K562 (cell line): ENCODE measurements around the gene SKAP2. TPM values are rescaled to one million over a fixed set of nuclear protein-coding genes. Genes with fewer than 3 reads are reported as not detected.

Experiments used
- ATAC-seq: fragments of 200-7000 bp; cut with Tn5 transposase; 3 replicates; pipeline ENCODE4 v1.9.1; 2020; ENCODE audit warnings: moderate library complexity
- BruUV-seq: library from RNA; stranded (reverse); fragments of 400-500 nt; replicated peaks from 2 replicates; lab custom pipeline; 2021; lab: Mats Ljungman, UMichigan
- CTCF ChIA-PET: fragments of 300-600 bp; formaldehyde crosslinking; extraction: SDS; loops from one replicate; lab custom pipeline; 2021; ENCODE audit warnings: low intra/inter-chr PET ratio; lab: Yijun Ruan, JAX
- POLR2A ChIA-PET: fragments of 300-600, 350-650 bp; sonication (Branson Sonifier 250); formaldehyde crosslinking; extraction: SDS; loops from one replicate; lab custom pipeline; 2021; ENCODE audit warnings: antibody characterized with exemption, inconsistent platforms; lab: Yijun Ruan, JAX
- DNase-seq, 4 experiments: peaks; one replicate each; pipeline versions ENCODE4 v3.0.0 to v3.0.0-alpha.2; 2011 to 2018; ENCODE audit warnings: low spot score in 3 of 4, mixed read lengths in 3 of 4; ENCODE audit errors: extremely low read depth in 1 of 4
- FAIRE-seq: peaks from 2 replicates; lab custom pipeline; 2011; peaks lifted over from hg19 to GRCh38; lab: Jason Lieb, UNC
- H2AFZ ChIP-seq: 2 replicates; pipeline ENCODE4 v1.6.0; 2011; ENCODE audit warnings: low read depth, low read length, control low read depth, inconsistent platforms
- H3K27ac ChIP-seq: fragments of 200-600 bp; 3 replicates; pipeline ENCODE4 v1.8.0; 2011; ENCODE audit warnings: low read depth, mild to moderate bottlenecking, control low read depth, inconsistent platforms, low read length, moderate library complexity, mixed read lengths; ENCODE audit errors: extremely low read depth
- H3K27me3 ChIP-seq, 2 experiments: fragments of 300-600 bp in 1 of 2; 2 replicates in 1 of 2; 3 replicates in 1 of 2; pipeline versions ENCODE4 v1.6.0 to v1.8.0; 2011; ENCODE audit warnings: inconsistent platforms in 2 of 2, low read length in 2 of 2, mild to moderate bottlenecking in 1 of 2, mixed read lengths in 1 of 2, moderate library complexity in 1 of 2; ENCODE audit not compliant: control insufficient read depth in 2 of 2, insufficient read depth in 2 of 2
- H3K36me3 ChIP-seq: fragments of 300-600 bp; 3 replicates; pipeline ENCODE4 v1.8.0; 2011; ENCODE audit warnings: mild to moderate bottlenecking, low read length, inconsistent platforms; ENCODE audit not compliant: control insufficient read depth, insufficient read depth
- H3K4me1 ChIP-seq, 2 experiments: fragments of 200-600 bp in 1 of 2; replicated peaks in 1 of 2; 2 replicates in 1 of 2; 3 replicates in 1 of 2; pipeline versions ENCODE4 v1.5.1 to v1.8.0; 2011; ENCODE audit warnings: inconsistent platforms in 2 of 2, low read length in 2 of 2, mild to moderate bottlenecking in 1 of 2, mixed read lengths in 1 of 2, moderate library complexity in 1 of 2; ENCODE audit not compliant: control insufficient read depth in 2 of 2, insufficient read depth in 2 of 2
- H3K4me2 ChIP-seq: 2 replicates; pipeline ENCODE4 v1.6.1; 2011; ENCODE audit warnings: low read length, control low read depth, inconsistent platforms, mixed read lengths; ENCODE audit not compliant: insufficient read depth
- H3K4me3 ChIP-seq: fragments of 200-600 bp; sonication (generic), shearing (Covaris generic); 2 replicates; pipeline ENCODE4 v1.5.1; 2016; ENCODE audit warnings: control low read depth, inconsistent platforms
- H3K79me2 ChIP-seq: fragments of 200-600 bp; 3 replicates; pipeline ENCODE4 v1.8.0; 2011; ENCODE audit warnings: low read length, inconsistent platforms; ENCODE audit not compliant: control insufficient read depth, insufficient read depth
- H3K9ac ChIP-seq, 2 experiments: 2 replicates each; pipeline versions ENCODE4 v1.6.0 to v1.6.1; 2011; ENCODE audit warnings: low read depth in 2 of 2, low read length in 2 of 2, control low read depth in 1 of 2, inconsistent platforms in 1 of 2, mild to moderate bottlenecking in 1 of 2, mixed read lengths in 1 of 2; ENCODE audit not compliant: insufficient read depth in 1 of 2
- H3K9me1 ChIP-seq: one replicate; pipeline ENCODE4 v1.6.0; 2011; ENCODE audit warnings: inconsistent platforms, mild to moderate bottlenecking, low read length, moderate library complexity; ENCODE audit not compliant: control insufficient read depth, insufficient read depth
- H3K9me3 ChIP-seq: replicated peaks from 2 replicates; pipeline ENCODE4 v1.5.1; 2011; ENCODE audit warnings: low read depth, low read length, inconsistent platforms; ENCODE audit not compliant: control insufficient read depth, insufficient read depth
- H4K20me1 ChIP-seq: replicated peaks from 2 replicates; pipeline ENCODE4 v1.6.1; 2011; ENCODE audit warnings: low read length, inconsistent platforms, mixed read lengths; ENCODE audit not compliant: control insufficient read depth, insufficient read depth
- GTF2B ChIP-seq: IDR thresholded peaks from 2 replicates; pipeline ENCODE4 v1.6.1; 2011; ENCODE audit not compliant: insufficient read length; ENCODE audit errors: extremely low read depth
- ZNF695 ChIP-seq: fragments of 450-650 bp; formaldehyde crosslinking; IDR thresholded peaks from 2 replicates; pipeline ENCODE4 v1.4.0; 2020; ENCODE audit warnings: mild to moderate bottlenecking, moderate library complexity
- WGBS: fragments of 100-300 bp; shearing (Covaris generic); methylation state at CpG from one replicate; pipeline ENCODE4 v1.1.6; 2016; ENCODE audit warnings: low coverage, mixed read lengths; ENCODE audit not compliant: insufficient coverage; ENCODE audit errors: missing lambda C conversion rate; 5-methylcytosine and 5-hydroxymethylcytosine counted together
- in situ Hi-C: fragments of 300-500 bp; cut with MboI; formaldehyde crosslinking; loops from 4 replicates; pipeline ENCODE4 v1.15.0; 2018; ENCODE audit warnings: inconsistent platforms, mixed read lengths
- intact Hi-C: fragments of 100-400 bp; cut with micrococcal nuclease; formaldehyde crosslinking; loops from 2 replicates; pipeline ENCODE4 v1.14.2; 2022
- polyA plus RNA-seq, 8 experiments: library from polyadenylated mRNA; depleted of rRNA in 4 of 8; stranded (reverse) in 5 of 8; unstranded in 3 of 8; fragments of >200 nt; fragmentation: Nextera tagmentation in 2 of 8; fragmentation: Illumina TruSeq in 1 of 8; extraction: Ambion mirVana in 2 of 8; extraction: Trizol in 1 of 8; gene quantifications; 2 replicates each; pipeline versions ENCODE4 v1.2.1 to v1.2.3, GENCODE V29; 2011 to 2014; ENCODE audit warnings: inconsistent platforms in 1 of 8, missing spikeins in 1 of 8
- total RNA-seq, 7 experiments: library from RNA; depleted of rRNA in 6 of 7; stranded (reverse); fragments of >200 nt in 6 of 7; fragmentation: Illumina TruSeq in 2 of 7; extraction: Trizol in 2 of 7; gene quantifications; 2 replicates each; pipeline versions ENCODE4 v1.2.1 to v1.2.3, GENCODE V29; 2011 to 2021; ENCODE audit warnings: low replicate concordance in 1 of 7
- TF ChIP-seq, protein P1 (sequence below): fragments of 250-450 bp; sonication (Bioruptor Pico); IDR thresholded peaks from 2 replicates; pipeline ENCODE4 v1.4.0; 2020; ENCODE audit warnings: mild to moderate bottlenecking

The SKAP2 gene
- total and polyA plus RNA-seq, 9 of the 15 experiments (the other 6 are each of a cell fraction or from before 2014, with no cell fraction given): 4.2 to 11.7 (median 8.3) TPM

DNA sequence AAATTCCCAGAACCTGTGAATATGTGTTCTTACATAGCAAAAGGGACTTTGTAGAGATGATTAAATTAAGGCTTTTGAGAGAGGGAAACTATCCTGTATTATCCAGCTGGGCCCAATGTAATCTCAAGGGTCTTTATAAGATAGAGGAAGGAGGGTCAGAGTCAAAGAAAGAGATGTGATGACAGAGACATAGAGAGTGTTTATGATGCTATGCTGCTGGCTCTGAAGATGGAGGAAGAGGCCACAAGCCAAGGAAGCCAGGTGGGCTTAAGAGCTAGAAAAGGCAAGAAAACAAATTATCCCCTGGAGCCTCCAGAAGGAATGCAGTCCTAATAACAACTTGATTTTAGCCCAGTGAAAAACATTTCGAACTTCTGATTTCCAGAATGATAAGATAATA lies 15.3 kb upstream of the SKAP2 start:
- POLR2A ChIA-PET: no interaction called here
- FAIRE-seq (no peak), DNase-seq (no peak), ATAC-seq (no peak)
- Histone ChIP-seq H3K4me2 (no peak overlapping the region), H3K4me3 (no peak overlapping the region), H3K27ac (no peak overlapping the region), H3K36me3 (no peaks in the 10 kb centered on the region), H3K9ac (no peak overlapping the region), H2AFZ (no peak overlapping the region), H3K4me1 (no peaks in the 10 kb centered on the region), H3K9me1 (no peaks in the 10 kb centered on the region), H3K27me3 (no peaks in the 10 kb centered on the region), H3K9me3 (no peaks in the 10 kb centered on the region), H4K20me1 (no peaks in the 10 kb centered on the region), H3K79me2 (no peaks in the 10 kb centered on the region)
- BruUV-seq: no TSS peak
- TF ChIP-seq, protein P1, sequence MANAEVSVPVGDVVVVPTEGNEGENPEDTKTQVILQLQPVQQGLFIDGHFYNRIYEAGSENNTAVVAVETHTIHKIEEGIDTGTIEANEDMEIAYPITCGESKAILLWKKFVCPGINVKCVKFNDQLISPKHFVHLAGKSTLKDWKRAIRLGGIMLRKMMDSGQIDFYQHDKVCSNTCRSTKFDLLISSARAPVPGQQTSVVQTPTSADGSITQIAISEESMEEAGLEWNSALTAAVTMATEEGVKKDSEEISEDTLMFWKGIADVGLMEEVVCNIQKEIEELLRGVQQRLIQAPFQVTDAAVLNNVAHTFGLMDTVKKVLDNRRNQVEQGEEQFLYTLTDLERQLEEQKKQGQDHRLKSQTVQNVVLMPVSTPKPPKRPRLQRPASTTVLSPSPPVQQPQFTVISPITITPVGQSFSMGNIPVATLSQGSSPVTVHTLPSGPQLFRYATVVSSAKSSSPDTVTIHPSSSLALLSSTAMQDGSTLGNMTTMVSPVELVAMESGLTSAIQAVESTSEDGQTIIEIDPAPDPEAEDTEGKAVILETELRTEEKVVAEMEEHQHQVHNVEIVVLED: no peak
- no peak for TF ChIP-seq ZNF695 (CRISPR knock-in tag)
- TF ChIP-seq GTF2B: no peak
- intact Hi-C loops: no loop called here
- in situ Hi-C loops: no loop called here
- WGBS: 0% methylated on average over 1 of the region's 1 CpG
- CTCF ChIA-PET: no interaction called here
